Smooth muscle cell (in vitro differentiated cells): ENCODE measurements around the gene LYPD6B. TPM values are rescaled to one million over a fixed set of nuclear protein-coding genes. Genes with fewer than 3 reads are reported as not detected.

Experiments used
- DNase-seq: peaks from one replicate; lab custom pipeline; 2025; ENCODE audit not compliant: unreplicated experiment; lab: John Stamatoyannopoulos, UW
- H2AFZ ChIP-seq: fragments of 200-600 bp; sonication (generic); 2 replicates; pipeline ENCODE4 v1.6.0; 2016; ENCODE audit warnings: antibody characterized with exemption, low read depth, mild to moderate bottlenecking
- H3F3A ChIP-seq: fragments of 200-600 bp; sonication (generic); 2 replicates; pipeline ENCODE4 v1.6.0; 2017; ENCODE audit warnings: antibody characterized with exemption, low read depth
- H3K27ac ChIP-seq: fragments of 200-600 bp; sonication (generic); 2 replicates; pipeline ENCODE4 v1.5.1; 2016; ENCODE audit warnings: low read depth, mild to moderate bottlenecking
- H3K27me3 ChIP-seq: fragments of 200-600 bp; sonication (generic); 2 replicates; pipeline ENCODE4 v1.6.1; 2016; ENCODE audit warnings: low read depth, mild to moderate bottlenecking
- H3K36me3 ChIP-seq: fragments of 200-600 bp; sonication (generic); 2 replicates; pipeline ENCODE4 v1.5.1; 2016; ENCODE audit warnings: low read depth
- H3K4me1 ChIP-seq: fragments of 200-600 bp; sonication (generic); 2 replicates; pipeline ENCODE4 v1.5.1; 2016; ENCODE audit warnings: low read depth
- H3K4me2 ChIP-seq: fragments of 200-600 bp; sonication (generic); 2 replicates; pipeline ENCODE4 v1.6.0; 2016; ENCODE audit warnings: mild to moderate bottlenecking
- H3K4me3 ChIP-seq: fragments of 200-600 bp; sonication (generic); 2 replicates; pipeline ENCODE4 v1.5.1; 2016; ENCODE audit warnings: mild to moderate bottlenecking
- H3K79me2 ChIP-seq: fragments of 200-600 bp; sonication (generic); 2 replicates; pipeline ENCODE4 v1.6.0; 2016; ENCODE audit warnings: low read depth, mild to moderate bottlenecking
- H3K9ac ChIP-seq: fragments of 200-600 bp; sonication (generic); 2 replicates; pipeline ENCODE4 v1.6.0; 2016; ENCODE audit warnings: low read depth
- H3K9me3 ChIP-seq: fragments of 200-600 bp; sonication (generic); replicated peaks from 2 replicates; pipeline ENCODE4 v1.5.1; 2016; ENCODE audit warnings: low read depth
- H4K20me1 ChIP-seq: fragments of 200-600 bp; sonication (generic); 2 replicates; pipeline ENCODE4 v1.6.0; 2016; ENCODE audit warnings: low read depth
- CTCF ChIP-seq: fragments of 200-600 bp; sonication (generic); IDR thresholded peaks from 2 replicates; pipeline ENCODE4 v1.5.1; 2017; ENCODE audit warnings: borderline replicate concordance, mild to moderate bottlenecking, antibody characterized with exemption; ENCODE audit not compliant: insufficient read depth, poor library complexity, severe bottlenecking
- WGBS: methylation state at CpG from one replicate; pipeline ENCODE4 v1.1.7; 2016; ENCODE audit warnings: low lambda C conversion rate; 5-methylcytosine and 5-hydroxymethylcytosine counted together
- polyA plus RNA-seq: library from polyadenylated mRNA; unstranded; fragments of >200 nt; fragmentation: Nextera tagmentation; extraction: Ambion mirVana; gene quantifications from 2 replicates; pipeline ENCODE4 v1.2.1, GENCODE V29; 2016
- total RNA-seq: library from RNA; depleted of rRNA; stranded (reverse); fragments of >200 nt; gene quantifications from 2 replicates; pipeline ENCODE4 v1.2.3, GENCODE V29; 2014

LYPD6B gene
- total and polyA plus RNA-seq, 2 experiments from 2014 or later: 4.9 to 10.6 TPM

GRCh38 chr2:149115781-149116180 lies 77.3 kb downstream of the LYPD6B start:
- WGBS: 91% methylated on average over 5 of the region's 5 CpGs
- DNase-seq: no peak
- H3K9me3 ChIP-seq: no peaks in the 10 kb centered on the region
- peaks cover 17% of the 10 kb centered on the region for H3K27me3 ChIP-seq
- H2AFZ ChIP-seq: no peak overlapping the region
- H3K4me2 ChIP-seq: no peak overlapping the region
- no peaks in the 10 kb centered on the region for H3F3A ChIP-seq
- H3K9ac ChIP-seq: no peak overlapping the region
- H3K4me1 ChIP-seq: no peaks in the 10 kb centered on the region
- no peaks in the 10 kb centered on the region for H4K20me1 ChIP-seq
- H3K79me2 ChIP-seq: no peaks in the 10 kb centered on the region
- TF ChIP-seq CTCF: no peak
- no peak overlapping the region for H3K4me3 ChIP-seq
- H3K36me3 ChIP-seq: no peaks in the 10 kb centered on the region
- no peak overlapping the region for H3K27ac ChIP-seq

GRCh38 chr2:149119368-149119767 lies 80.9 kb downstream of the LYPD6B start:
- Histone ChIP-seq H3K9ac (no peak overlapping the region), H3F3A (no peaks in the 10 kb centered on the region), H3K4me1 (no peaks in the 10 kb centered on the region), H3K4me2 (no peak overlapping the region), H3K36me3 (no peaks in the 10 kb centered on the region), H3K27ac (no peak overlapping the region), H2AFZ (peak overlapping the region; percentile 33), H3K4me3 (no peak overlapping the region), H4K20me1 (no peaks in the 10 kb centered on the region), H3K79me2 (no peaks in the 10 kb centered on the region), H3K9me3 (no peaks in the 10 kb centered on the region), H3K27me3 (peaks cover 20% of the 10 kb centered on the region)
- DNase-seq: no peak
- TF ChIP-seq CTCF: no peak
- 64% methylated on average over 6 of the region's 6 CpGs for WGBS

- Histone ChIP-seq H3F3A (no peaks in the 10 kb centered on the region), H3K9ac (no peak overlapping the region), H3K36me3 (no peaks in the 10 kb centered on the region), H2AFZ (no peak overlapping the region), H3K27me3 (peaks cover 37% of the 10 kb centered on the region), H3K9me3 (no peaks in the 10 kb centered on the region), H3K27ac (no peak overlapping the region), H3K4me1 (peaks cover 8% of the 10 kb centered on the region), H4K20me1 (no peaks in the 10 kb centered on the region), H3K79me2 (no peaks in the 10 kb centered on the region), H3K4me3 (no peak overlapping the region), H3K4me2 (peak overlapping the region; percentile 68)
- no peak for TF ChIP-seq CTCF
- WGBS: 69% methylated on average over 2 of the region's 2 CpGs
- DNase-seq: no peak
These were observed 84.0 kb downstream of the LYPD6B start for GRCh38 chr2:149122516-149122915.

- 80% methylated on average over 6 of the region's 6 CpGs for WGBS
- DNase-seq: no peak
- H3K4me3 ChIP-seq: no peak overlapping the region
- H3K79me2 ChIP-seq: no peaks in the 10 kb centered on the region
- H3K27ac ChIP-seq: no peak overlapping the region
- H2AFZ ChIP-seq: no peak overlapping the region
- peaks cover 21% of the 10 kb centered on the region for H3K27me3 ChIP-seq
- H3K4me1 ChIP-seq: peaks cover 8% of the 10 kb centered on the region
- H3F3A ChIP-seq: no peaks in the 10 kb centered on the region
- H3K36me3 ChIP-seq: no peaks in the 10 kb centered on the region
- no peaks in the 10 kb centered on the region for H4K20me1 ChIP-seq
- H3K4me2 ChIP-seq: no peak overlapping the region
- H3K9me3 ChIP-seq: no peaks in the 10 kb centered on the region
- no peak for TF ChIP-seq CTCF
- H3K9ac ChIP-seq: no peak overlapping the region
These were observed 86.7 kb downstream of the LYPD6B start for GRCh38 chr2:149125031-149125725.
